GM10248 (cell line): ENCODE measurements around the gene SHROOM3.

ENCODE experiments used
- CTCF ChIA-PET: fragments of 300-600 bp; sonication (Branson Sonifier 250); formaldehyde crosslinking; extraction: SDS; loops from one replicate; lab custom pipeline; 2021; ENCODE audit warnings: antibody characterized with exemption; lab: Yijun Ruan, JAX
- POLR2A ChIA-PET: fragments of 350-650 bp; sonication (Branson Sonifier 250); formaldehyde crosslinking; extraction: SDS; loops from one replicate; lab custom pipeline; 2020; ENCODE audit warnings: antibody characterized with exemption; lab: Yijun Ruan, JAX
- DNase-seq: peaks from one replicate; pipeline ENCODE4 v3.0.0; 2012; ENCODE audit errors: extremely low spot score
- TF ChIP-seq, protein P1 (sequence below): IDR thresholded peaks from 2 replicates; pipeline ENCODE4 v1.5.1; 2012; ENCODE audit warnings: mild to moderate bottlenecking, low read depth; ENCODE audit errors: extremely low read depth, missing control alignments, control extremely low read depth

SHROOM3 gene

DNA sequence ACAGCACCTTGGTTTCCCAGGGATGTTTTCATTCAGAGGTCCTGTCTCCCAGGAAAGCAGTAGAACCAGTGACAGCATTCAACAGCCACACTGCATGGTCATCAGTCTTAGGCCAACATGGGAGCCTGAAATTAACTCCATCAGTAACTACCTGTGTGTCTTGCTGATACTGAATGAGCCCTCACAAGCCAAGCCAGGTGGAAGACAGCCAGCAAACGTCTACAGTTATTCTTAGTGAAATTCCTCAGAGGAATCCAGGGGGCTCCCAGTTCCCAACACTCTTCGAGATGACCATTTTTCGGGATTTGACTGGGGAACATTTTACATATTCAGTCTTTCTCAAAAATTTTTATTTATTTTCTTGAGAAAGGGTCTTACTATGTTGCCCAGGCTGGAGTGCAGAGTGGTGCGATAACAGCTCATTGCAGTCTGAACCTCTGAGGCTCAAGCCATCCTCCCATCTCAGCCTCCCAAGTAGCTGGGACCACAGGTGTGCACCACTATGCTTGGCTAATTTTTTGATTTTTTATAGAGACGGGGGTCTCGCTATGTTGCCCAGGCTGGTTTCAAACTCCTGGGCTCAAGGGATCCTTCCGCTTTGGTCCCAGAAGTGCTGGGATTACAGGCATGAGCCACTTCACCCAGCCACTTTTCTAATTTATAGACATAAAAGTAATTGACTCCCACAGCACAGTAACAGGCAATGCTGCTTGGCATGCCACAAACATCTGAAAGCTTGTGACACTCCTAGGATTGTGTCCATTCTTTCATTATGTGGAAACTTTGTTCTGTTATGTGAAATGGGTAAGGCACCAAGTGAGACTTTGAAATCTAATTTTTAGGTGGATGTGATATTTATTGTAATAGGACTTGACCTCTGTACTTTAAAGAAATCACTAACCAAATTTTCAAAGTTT lies 346.0 kb downstream of the SHROOM3 start:
- CTCF ChIA-PET: interaction anchor here (1.5 to 2.5 kb wide), 2 partner anchors 23 to 24 kb away, joined by 5 to 8 read pairs; no protein-coding TSS in a partner anchor
- TF ChIP-seq, protein P1, sequence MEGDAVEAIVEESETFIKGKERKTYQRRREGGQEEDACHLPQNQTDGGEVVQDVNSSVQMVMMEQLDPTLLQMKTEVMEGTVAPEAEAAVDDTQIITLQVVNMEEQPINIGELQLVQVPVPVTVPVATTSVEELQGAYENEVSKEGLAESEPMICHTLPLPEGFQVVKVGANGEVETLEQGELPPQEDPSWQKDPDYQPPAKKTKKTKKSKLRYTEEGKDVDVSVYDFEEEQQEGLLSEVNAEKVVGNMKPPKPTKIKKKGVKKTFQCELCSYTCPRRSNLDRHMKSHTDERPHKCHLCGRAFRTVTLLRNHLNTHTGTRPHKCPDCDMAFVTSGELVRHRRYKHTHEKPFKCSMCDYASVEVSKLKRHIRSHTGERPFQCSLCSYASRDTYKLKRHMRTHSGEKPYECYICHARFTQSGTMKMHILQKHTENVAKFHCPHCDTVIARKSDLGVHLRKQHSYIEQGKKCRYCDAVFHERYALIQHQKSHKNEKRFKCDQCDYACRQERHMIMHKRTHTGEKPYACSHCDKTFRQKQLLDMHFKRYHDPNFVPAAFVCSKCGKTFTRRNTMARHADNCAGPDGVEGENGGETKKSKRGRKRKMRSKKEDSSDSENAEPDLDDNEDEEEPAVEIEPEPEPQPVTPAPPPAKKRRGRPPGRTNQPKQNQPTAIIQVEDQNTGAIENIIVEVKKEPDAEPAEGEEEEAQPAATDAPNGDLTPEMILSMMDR: no peak

DNA sequence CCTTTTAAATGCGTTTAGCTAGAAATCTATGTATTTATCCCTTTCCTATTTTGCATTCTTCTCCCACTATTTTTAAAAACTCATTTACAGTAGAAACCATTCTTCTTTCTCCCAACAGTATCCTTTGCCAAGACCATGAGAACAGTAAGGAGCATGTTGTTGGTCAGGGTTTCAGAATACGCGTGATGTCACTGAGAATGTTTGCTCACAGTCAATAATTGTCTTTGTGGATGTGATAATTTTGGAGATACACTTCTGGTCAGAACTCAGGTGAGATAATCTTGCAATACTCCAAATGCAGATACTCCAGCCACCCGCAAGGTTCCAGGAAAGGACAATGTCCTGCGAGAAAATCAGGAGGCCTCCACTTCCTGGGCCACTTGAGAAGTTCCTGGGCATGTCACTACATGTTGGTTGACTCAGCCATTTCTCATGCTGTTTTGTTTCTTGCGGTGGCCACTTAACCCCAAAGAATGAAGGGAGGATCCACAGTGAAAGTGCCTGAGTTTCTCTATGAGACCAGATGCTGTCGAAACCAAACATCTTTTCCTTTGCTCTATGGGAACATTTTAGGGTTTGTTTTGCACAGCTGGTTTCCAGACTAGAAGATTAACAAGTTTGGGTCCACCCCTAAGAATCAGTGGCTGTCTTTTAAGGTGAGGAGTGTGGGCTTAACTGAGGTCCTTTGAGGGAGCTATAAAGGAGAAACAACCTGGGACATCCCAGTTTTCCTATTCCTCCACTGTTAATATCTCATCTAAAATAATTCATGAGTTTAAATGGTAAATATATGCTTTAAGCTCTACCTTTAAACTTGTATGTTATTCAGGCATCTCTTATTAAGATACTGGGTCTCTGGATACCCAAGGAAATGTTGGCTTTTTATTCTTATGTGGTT lies 346.9 kb downstream of the SHROOM3 start:
- CTCF ChIA-PET: interaction anchor here (1.1 to 2.5 kb wide), 3 partner anchors 14 to 133 kb away, joined by 3 to 8 read pairs (median 3); no protein-coding TSS in a partner anchor
- DNase-seq: no peak
- TF ChIP-seq, protein P1: no peak
- POLR2A ChIA-PET: interaction anchor here (0.6 kb wide), 1 partner anchor 12 kb away, joined by 6 read pairs; no protein-coding TSS in a partner anchor

More for the DNA sequence above, 346.0 kb downstream of the SHROOM3 start:
- POLR2A ChIA-PET: no interaction called here
- no peak for DNase-seq

DNA sequence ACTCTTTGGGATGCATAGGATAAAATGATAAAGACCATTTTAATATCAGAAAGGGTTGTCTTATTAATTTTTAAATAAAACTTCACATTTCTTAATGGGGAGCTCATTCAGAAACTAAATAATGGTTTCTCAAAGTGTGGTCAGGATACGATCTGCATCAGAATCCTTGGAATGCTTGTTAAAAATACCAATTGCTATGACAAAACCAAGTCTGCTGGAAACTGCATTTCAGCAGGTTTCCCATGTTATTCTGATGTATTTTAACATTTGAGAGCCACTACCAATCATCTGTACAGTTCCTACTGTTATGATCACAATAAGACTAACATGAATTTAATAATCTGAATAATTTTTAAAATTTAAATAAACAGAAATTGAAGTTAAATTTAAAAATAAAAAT lies 347.8 kb downstream of the SHROOM3 start:
- no peak for DNase-seq
- TF ChIP-seq, protein P1: no peak
- ChIA-PET CTCF (interaction anchor here (1.1 to 2.5 kb wide), 4 partner anchors 15 to 133 kb away, joined by 3 to 8 read pairs (median 4); no protein-coding TSS in a partner anchor), POLR2A (no interaction called here)

DNA sequence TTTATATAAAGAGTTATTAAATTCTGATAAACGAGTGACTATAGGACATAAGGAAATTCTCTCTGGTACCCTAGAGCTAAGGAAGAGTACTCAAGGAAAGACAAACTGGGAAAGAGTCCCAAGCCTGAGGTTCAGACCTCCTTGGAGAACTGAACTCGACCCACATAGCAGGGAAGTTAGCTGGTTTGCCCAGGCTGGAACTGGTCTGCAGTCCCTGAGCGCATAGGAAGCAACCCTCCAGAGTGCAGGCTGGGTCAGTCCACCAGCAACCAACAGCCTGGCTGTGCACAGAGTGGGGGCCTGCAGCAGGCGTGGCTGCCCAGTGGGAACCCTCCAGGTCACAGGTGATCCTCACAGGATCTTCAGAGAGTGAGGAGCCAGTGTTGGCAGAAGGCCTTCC lies 348.8 kb downstream of the SHROOM3 start:
- CTCF ChIA-PET: interaction anchor here (1.1 to 1.8 kb wide), 5 partner anchors 8 to 103 kb away, joined by 3 to 5 read pairs (median 3); no protein-coding TSS in a partner anchor

DNA sequence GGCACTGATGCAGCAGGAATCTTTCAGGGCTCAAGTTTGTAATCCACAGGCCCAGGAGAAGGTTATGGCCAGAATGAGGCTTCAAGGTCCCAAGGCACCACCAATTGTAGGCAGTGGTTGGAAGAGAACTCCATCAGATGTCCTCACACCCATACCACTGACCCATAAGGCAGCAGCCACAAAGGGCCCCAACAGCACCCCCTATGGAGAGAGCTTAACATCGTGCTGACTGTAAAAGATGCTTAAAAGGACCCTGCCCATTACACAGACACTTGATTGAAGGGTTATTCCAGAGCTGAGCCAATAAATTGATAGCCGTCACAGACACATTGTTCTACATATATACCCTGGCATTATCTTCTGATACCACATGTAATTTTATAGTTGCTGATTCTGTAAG lies 349.2 kb downstream of the SHROOM3 start:
- TF ChIP-seq, protein P1: peak; percentile 24
- CTCF ChIA-PET: interaction anchor here (0.7 to 1.8 kb wide), 8 partner anchors 8 to 103 kb away, joined by 3 to 5 read pairs (median 3); no protein-coding TSS in a partner anchor
- DNase-seq: no peak
- POLR2A ChIA-PET: no interaction called here

More for the DNA sequence above, 348.8 kb downstream of the SHROOM3 start:
- no peak for DNase-seq
- POLR2A ChIA-PET: no interaction called here
- TF ChIP-seq, protein P1: no peak
